H9 (cell line): ENCODE results near the gene REV1. TPM values are rescaled to one million over a fixed set of nuclear protein-coding genes. Genes with fewer than 3 reads are reported as not detected.

Experiments used
- DNase-seq: peaks from one replicate; pipeline ENCODE4 v3.0.0-alpha.2; 2017
- H2AFZ ChIP-seq: one replicate; pipeline ENCODE4 v1.6.1; 2013; ENCODE audit warnings: mild to moderate bottlenecking, low read length, control low read depth, moderate library complexity
- H2AK5ac ChIP-seq: 2 replicates; pipeline ENCODE4 v1.6.1; 2013; ENCODE audit warnings: low read length, control low read depth, mixed read lengths; ENCODE audit not compliant: insufficient read length
- H2BK120ac ChIP-seq: one replicate; pipeline ENCODE4 v1.6.1; 2013; ENCODE audit warnings: low read depth, mild to moderate bottlenecking, low read length, control low read depth, inconsistent platforms; ENCODE audit not compliant: poor library complexity, severe bottlenecking
- H2BK12ac ChIP-seq: 2 replicates; pipeline ENCODE4 v1.6.1; 2013; ENCODE audit warnings: low read length, control low read depth, mixed read lengths, low read depth; ENCODE audit not compliant: insufficient read length
- H2BK15ac ChIP-seq: 2 replicates; pipeline ENCODE4 v1.6.1; 2013; ENCODE audit warnings: low read depth, low read length, control low read depth
- H2BK20ac ChIP-seq: one replicate; pipeline ENCODE4 v1.6.1; 2013; ENCODE audit warnings: low read depth, mild to moderate bottlenecking, low read length, control low read depth, inconsistent platforms; ENCODE audit not compliant: poor library complexity, severe bottlenecking
- H2BK5ac ChIP-seq: 2 replicates; pipeline ENCODE4 v1.6.1; 2013; ENCODE audit warnings: low read length, control low read depth, mixed read lengths; ENCODE audit not compliant: insufficient read length
- H3K14ac ChIP-seq: 2 replicates; pipeline ENCODE4 v1.6.1; 2013; ENCODE audit warnings: low read length, control low read depth; ENCODE audit not compliant: insufficient read depth
- H3K18ac ChIP-seq: 2 replicates; pipeline ENCODE4 v1.6.1; 2013; ENCODE audit warnings: low read depth, mild to moderate bottlenecking, mixed read lengths, low read length, control low read depth; ENCODE audit not compliant: insufficient read length
- H3K23ac ChIP-seq: 2 replicates; pipeline ENCODE4 v1.6.1; 2013; ENCODE audit warnings: low read length, control low read depth, mixed read lengths, low read depth; ENCODE audit not compliant: insufficient read length
- H3K23me2 ChIP-seq: 2 replicates; pipeline ENCODE4 v1.6.1; 2013; ENCODE audit warnings: low read depth, mild to moderate bottlenecking, mixed read lengths, low read length, control low read depth; ENCODE audit not compliant: insufficient read length, poor library complexity, severe bottlenecking
- H3K27ac ChIP-seq: 2 replicates; pipeline ENCODE4 v1.5.1; 2013; ENCODE audit warnings: low read length, control low read depth, mixed read lengths, low read depth; ENCODE audit not compliant: insufficient read length
- H3K27me3 ChIP-seq: 2 replicates; pipeline ENCODE4 v1.6.1; 2013; ENCODE audit warnings: low read length, control low read depth, inconsistent platforms; ENCODE audit not compliant: insufficient read depth
- H3K4ac ChIP-seq: 2 replicates; pipeline ENCODE4 v1.6.1; 2013; ENCODE audit warnings: low read depth, mild to moderate bottlenecking, control low read depth, inconsistent platforms, low read length, moderate library complexity
- H3K4me1 ChIP-seq: 2 replicates; pipeline ENCODE4 v1.6.1; 2013; ENCODE audit warnings: low read length, control low read depth, inconsistent platforms; ENCODE audit not compliant: insufficient read depth
- H3K4me2 ChIP-seq: 2 replicates; pipeline ENCODE4 v1.6.1; 2013; ENCODE audit warnings: low read length, control low read depth, mixed read lengths; ENCODE audit not compliant: insufficient read length, insufficient read depth
- H3K56ac ChIP-seq: 2 replicates; pipeline ENCODE4 v1.6.1; 2013; ENCODE audit warnings: low read depth, mild to moderate bottlenecking, mixed read lengths, low read length, control low read depth; ENCODE audit not compliant: insufficient read length
- H3K79me1 ChIP-seq: 2 replicates; pipeline ENCODE4 v1.6.1; 2013; ENCODE audit warnings: low read depth, mild to moderate bottlenecking, moderate library complexity, low read length, control low read depth, inconsistent platforms; ENCODE audit not compliant: insufficient read depth, poor library complexity, severe bottlenecking
- H3K79me2 ChIP-seq: 2 replicates; pipeline ENCODE4 v1.6.1; 2013; ENCODE audit warnings: low read length, control low read depth, inconsistent platforms; ENCODE audit not compliant: insufficient read depth
- H3K9ac ChIP-seq: 2 replicates; pipeline ENCODE4 v1.6.1; 2013; ENCODE audit warnings: low read length, control low read depth, mixed read lengths; ENCODE audit not compliant: insufficient read length; ENCODE audit errors: extremely low read depth
- H3K9me3 ChIP-seq: one replicate; pipeline ENCODE4 v1.6.1; 2013; ENCODE audit warnings: low read depth, low read length, inconsistent platforms; ENCODE audit not compliant: control insufficient read depth
- H3T11ph ChIP-seq: one replicate; pipeline ENCODE4 v1.6.1; 2013; ENCODE audit warnings: mild to moderate bottlenecking, low read length, control low read depth, inconsistent platforms
- H4K20me1 ChIP-seq: one replicate; pipeline ENCODE4 v1.6.1; 2013; ENCODE audit not compliant: control insufficient read depth, insufficient read length, insufficient read depth
- H4K5ac ChIP-seq: 2 replicates; pipeline ENCODE4 v1.6.1; 2013; ENCODE audit warnings: low read depth, mild to moderate bottlenecking, mixed read lengths, low read length, control low read depth; ENCODE audit not compliant: insufficient read length
- H4K8ac ChIP-seq: replicated peaks from 2 replicates; pipeline ENCODE4 v1.6.1; 2013; ENCODE audit warnings: low read length, control low read depth, mixed read lengths, low read depth; ENCODE audit not compliant: insufficient read length
- H4K91ac ChIP-seq: 2 replicates; pipeline ENCODE4 v1.6.1; 2013; ENCODE audit warnings: low read depth, mild to moderate bottlenecking, moderate library complexity, mixed read lengths, low read length, control low read depth; ENCODE audit not compliant: insufficient read length
- H3K27ac Mint-ChIP-seq, 3 experiments: 2 replicates in 2 of 3; 3 replicates in 1 of 3; pipeline ENCODE4 v1.8.0; 2020 to 2021; ENCODE audit warnings: mixed read lengths in 3 of 3, mild to moderate bottlenecking in 1 of 3, moderate library complexity in 1 of 3
- H3K27me3 Mint-ChIP-seq: 2 replicates; pipeline ENCODE4 v1.8.0; 2021; ENCODE audit warnings: low read depth, mild to moderate bottlenecking, moderate library complexity, mixed read lengths
- H3K36me3 Mint-ChIP-seq, 3 experiments: 2 replicates in 2 of 3; 3 replicates in 1 of 3; pipeline ENCODE4 v1.8.0; 2020 to 2021; ENCODE audit warnings: low read depth in 3 of 3, mixed read lengths in 3 of 3; ENCODE audit not compliant: insufficient read depth in 1 of 3
- H3K4me1 Mint-ChIP-seq, 2 experiments: 2 replicates each; pipeline ENCODE4 v1.8.0; 2020; ENCODE audit warnings: mixed read lengths in 2 of 2
- H3K4me3 Mint-ChIP-seq, 2 experiments: 2 replicates in 1 of 2; 3 replicates in 1 of 2; pipeline ENCODE4 v1.8.0; 2020 to 2021; ENCODE audit warnings: mild to moderate bottlenecking in 2 of 2, mixed read lengths in 2 of 2, moderate library complexity in 1 of 2
- H3K9me3 Mint-ChIP-seq, 2 experiments: 2 replicates in 1 of 2; 3 replicates in 1 of 2; pipeline ENCODE4 v1.8.0; 2020; ENCODE audit warnings: mild to moderate bottlenecking in 2 of 2, mixed read lengths in 2 of 2, moderate library complexity in 1 of 2
- CTCF ChIP-seq: fragments of 200-600 bp; sonication (generic); conservative IDR thresholded peaks from 3 replicates; pipeline ENCODE4 v1.8.0; 2021; ENCODE audit warnings: antibody characterized with exemption, mild to moderate bottlenecking
- WGBS: extraction: QIAGEN DNeasy Blood & Tissue Kit; methylation state at CpG from one replicate; pipeline ENCODE4 v1.1.7; 2013; ENCODE audit warnings: missing lambda C conversion rate, low lambda C conversion rate, mixed read lengths; ENCODE audit not compliant: insufficient read length; ENCODE audit errors: extremely low coverage; 5-methylcytosine and 5-hydroxymethylcytosine counted together
- total RNA-seq: library from RNA; stranded (reverse); gene quantifications from 2 replicates; pipeline ENCODE4 v1.2.1, GENCODE V29; 2021

The REV1 gene
- total RNA-seq, 1 experiment from 2014 or later: 41.6 TPM

- peaks cover 0 to 4% of the 10 kb centered on the region in 2 experiments; a peak in 2 of 5 replicates for H3K9me3 Mint-ChIP-seq
- no peak overlapping the region for H3K56ac ChIP-seq
- H3K4me1 Mint-ChIP-seq: peaks cover 39 to 44% of the 10 kb centered on the region in 2 experiments
Observed at GRCh38 chr2:99484205-99484604, 5.6 kb downstream of the REV1 start.

More at GRCh38 chr2:99484205-99484604, 5.6 kb downstream of the REV1 start:
- Histone ChIP-seq H3K27ac (no peak overlapping the region), H2BK5ac (no peak overlapping the region), H4K5ac (no peak overlapping the region), H3K27me3 (no peaks in the 10 kb centered on the region), H2BK12ac (no peak overlapping the region), H2BK120ac (no peak overlapping the region), H3K23me2 (peaks cover 4% of the 10 kb centered on the region), H4K91ac (no peak overlapping the region), H4K20me1 (no peaks in the 10 kb centered on the region), H3K23ac (no peak overlapping the region), H2AK5ac (no peak overlapping the region), H3T11ph (no peak overlapping the region), H3K4me1 (peaks cover 5% of the 10 kb centered on the region), H3K79me2 (peaks cover 60% of the 10 kb centered on the region), H2BK15ac (no peak overlapping the region), H3K14ac (no peak overlapping the region), H3K9ac (no peak overlapping the region), H3K9me3 (no peaks in the 10 kb centered on the region), H2BK20ac (no peak overlapping the region), H4K8ac (no peak overlapping the region), H2AFZ (no peak overlapping the region), H3K4ac (no peak overlapping the region), H3K18ac (no peak overlapping the region), H3K4me2 (no peak overlapping the region), H3K79me1 (no peaks in the 10 kb centered on the region)
- H3K4me3 Mint-ChIP-seq: no peak overlapping the region
- H3K27me3 Mint-ChIP-seq: no peaks in the 10 kb centered on the region
- H3K27ac Mint-ChIP-seq: no peak overlapping the region; a peak in 1 of 7 replicates
- no CpG with 5 or more reads among the region's 2 CpGs for WGBS
- no peak for TF ChIP-seq CTCF
- H3K36me3 Mint-ChIP-seq: peaks cover 4 to 6% (median 4%) of the 10 kb centered on the region in 3 experiments; a peak in 5 of 7 replicates
- no peak for DNase-seq
